Stimulated activated CD4-positive, alpha-beta T cell treated with anti-CD3 and anti-CD28 coated beads, TNF-alpha, amount 100 ng/mL, for 48 hours (primary cell): Measurements from ENCODE around the gene NELL1.

Experiments used
- DNase-seq, 3 donors: peaks; one replicate each; pipeline ENCODE4 v3.0.0-alpha.2; 2020; ENCODE audit warnings: low read depth in 3 of 3

NELL1 gene

GRCh38 chr11:21414953-21415352, 745.6 kb downstream of the NELL1 start:
- DNase-seq = no peak

GRCh38 chr11:21415606-21416005, 746.2 kb downstream of the NELL1 start:
- DNase-seq = no peak

GRCh38 chr11:21421711-21422329, 752.4 kb downstream of the NELL1 start:
- DNase-seq = no peak

- no peak for DNase-seq
Observed at GRCh38 chr11:21426931-21427330, 757.5 kb downstream of the NELL1 start.

GRCh38 chr11:21427726-21428125, 758.3 kb downstream of the NELL1 start:
- DNase-seq = no peak

GRCh38 chr11:21428796-21429195, 759.4 kb downstream of the NELL1 start:
- DNase-seq = no peak

GRCh38 chr11:21429401-21429800, 760.0 kb downstream of the NELL1 start:
- DNase-seq = no peak

- no peak for DNase-seq
Observed at GRCh38 chr11:21430537-21430936, 761.2 kb downstream of the NELL1 start.

GRCh38 chr11:21446939-21447590, 777.7 kb downstream of the NELL1 start:
- no peak for DNase-seq

- no peak for DNase-seq
Observed at GRCh38 chr11:21447871-21448270, 778.5 kb downstream of the NELL1 start.

GRCh38 chr11:21456186-21456585, 786.8 kb downstream of the NELL1 start:
- DNase-seq = no peak

GRCh38 chr11:21460082-21460481, 790.7 kb downstream of the NELL1 start:
- no peak for DNase-seq

GRCh38 chr11:21461701-21462100, 792.3 kb downstream of the NELL1 start:
- no peak for DNase-seq

- DNase-seq = no peak
Observed at GRCh38 chr11:21464601-21465193, 795.3 kb downstream of the NELL1 start.

GRCh38 chr11:21465203-21465602, 795.8 kb downstream of the NELL1 start:
- no peak for DNase-seq

GRCh38 chr11:21465920-21466319, 796.5 kb downstream of the NELL1 start:
- no peak for DNase-seq

- DNase-seq = no peak
Observed at GRCh38 chr11:21470521-21470920, 801.1 kb downstream of the NELL1 start.

- no peak for DNase-seq
Observed at GRCh38 chr11:21472261-21472660, 802.9 kb downstream of the NELL1 start.

- no peak for DNase-seq
Observed at GRCh38 chr11:21474529-21474928, 805.1 kb downstream of the NELL1 start.

GRCh38 chr11:21475276-21475675, 805.9 kb downstream of the NELL1 start:
- no peak for DNase-seq

GRCh38 chr11:21476588-21476987, 807.2 kb downstream of the NELL1 start:
- DNase-seq = no peak

- no peak for DNase-seq
Observed at GRCh38 chr11:21480240-21480639, 810.9 kb downstream of the NELL1 start.

- no peak for DNase-seq
Observed at GRCh38 chr11:21481255-21481654, 811.9 kb downstream of the NELL1 start.
